Measurements from ENCODE around the gene CTPS1. TPM values are rescaled to one million over a fixed set of nuclear protein-coding genes. Genes with fewer than 3 reads are reported as not detected.

CTPS1 gene
- total RNA-seq, 2 experiments from 2014 or later = 41.7 to 42.2 TPM

DNA sequence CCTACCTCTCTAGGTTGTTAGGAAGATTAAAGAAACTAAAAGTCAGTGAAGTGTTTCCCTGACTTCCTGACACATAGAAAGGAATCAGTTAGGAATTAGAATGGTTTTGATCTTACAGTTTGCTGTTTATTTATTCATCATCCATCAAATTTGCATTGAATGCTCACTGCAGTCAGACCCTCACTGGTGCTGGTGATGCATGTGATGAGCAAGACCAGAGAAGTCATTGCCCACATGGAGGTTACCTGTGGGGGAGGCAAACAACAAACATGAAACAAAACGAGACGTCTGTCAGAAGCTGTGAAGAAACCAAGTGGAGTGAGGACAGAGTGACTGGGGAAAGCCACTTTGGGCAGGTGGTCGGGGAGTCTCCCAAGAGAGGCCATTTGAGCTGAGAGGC lies 6.4 kb downstream of the CTPS1 start:
- ChIA-PET POLR2A (interaction anchor here (2.4 kb wide), 1 partner anchor 17 kb away, joined by 10 read pairs; no protein-coding TSS in a partner anchor), CTCF (interaction anchor here (2.4 kb wide), 1 partner anchor 18 kb away, joined by 7 read pairs; no protein-coding TSS in a partner anchor)
- no peak overlapping the region for H3K27ac Mint-ChIP-seq
- DNase-seq = no peak
- H3K4me1 Mint-ChIP-seq = peaks cover 41% of the 10 kb centered on the region
- no peak overlapping the region for H3K4me3 Mint-ChIP-seq
- H3K27me3 Mint-ChIP-seq = no peaks in the 10 kb centered on the region
- peaks cover 87% of the 10 kb centered on the region for H3K36me3 Mint-ChIP-seq (ENCODE audit: low read depth)
- no peaks in the 10 kb centered on the region for H3K9me3 Mint-ChIP-seq

DNA sequence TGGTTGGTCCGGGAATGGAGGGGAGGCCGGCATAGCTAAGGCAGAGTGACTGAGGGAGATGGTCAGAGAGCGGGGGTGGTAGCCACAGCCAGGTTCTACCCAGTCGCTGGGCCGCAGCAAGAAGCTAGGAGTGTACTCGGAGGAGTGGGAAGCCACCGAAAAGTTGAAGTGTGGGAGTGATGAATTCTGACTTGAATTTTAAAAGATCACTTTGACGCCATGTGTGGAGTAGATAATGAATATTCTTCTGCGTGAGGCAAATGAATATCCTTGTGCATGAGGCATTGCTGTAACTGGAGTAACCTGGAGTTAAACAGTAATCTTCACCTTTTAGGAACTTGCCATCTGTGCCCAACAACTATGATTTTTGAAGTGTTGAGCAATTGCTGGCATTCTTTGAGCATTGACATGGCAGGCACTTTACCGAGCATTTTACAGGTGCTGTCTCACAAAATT lies 6.9 kb downstream of the CTPS1 start:
- Mint-ChIP-seq H3K27me3 (no peaks in the 10 kb centered on the region), H3K4me3 (no peak overlapping the region), H3K4me1 (peaks cover 36% of the 10 kb centered on the region), H3K9me3 (no peaks in the 10 kb centered on the region), H3K27ac (no peak overlapping the region), H3K36me3 (ENCODE audit: low read depth) (peaks cover 87% of the 10 kb centered on the region)
- ChIA-PET CTCF (no interaction called here), POLR2A (no interaction called here)
- no peak for DNase-seq

DNA sequence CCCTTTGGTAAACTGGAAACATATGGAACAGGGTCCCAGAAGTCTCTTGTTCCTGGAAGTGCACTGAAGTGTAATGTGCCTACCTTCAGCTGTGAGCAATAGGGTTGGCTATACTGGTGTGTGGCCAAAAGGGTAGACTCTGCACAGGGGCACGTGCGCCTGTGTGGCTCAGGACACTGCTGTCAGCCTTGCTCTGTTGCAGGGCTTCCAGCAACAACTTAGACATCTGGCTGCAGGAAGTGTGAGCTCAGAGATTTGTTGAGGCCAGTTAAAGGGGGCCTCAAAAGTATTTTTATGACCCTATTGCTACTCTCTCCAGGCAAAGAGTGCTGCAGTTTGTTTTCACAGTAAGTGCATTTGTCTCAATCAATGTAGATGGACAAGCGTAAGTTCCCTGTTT lies 7.5 kb downstream of the CTPS1 start:
- CTCF ChIA-PET = no interaction called here
- POLR2A ChIA-PET = no interaction called here
- H3K27me3 Mint-ChIP-seq = no peaks in the 10 kb centered on the region

DNA sequence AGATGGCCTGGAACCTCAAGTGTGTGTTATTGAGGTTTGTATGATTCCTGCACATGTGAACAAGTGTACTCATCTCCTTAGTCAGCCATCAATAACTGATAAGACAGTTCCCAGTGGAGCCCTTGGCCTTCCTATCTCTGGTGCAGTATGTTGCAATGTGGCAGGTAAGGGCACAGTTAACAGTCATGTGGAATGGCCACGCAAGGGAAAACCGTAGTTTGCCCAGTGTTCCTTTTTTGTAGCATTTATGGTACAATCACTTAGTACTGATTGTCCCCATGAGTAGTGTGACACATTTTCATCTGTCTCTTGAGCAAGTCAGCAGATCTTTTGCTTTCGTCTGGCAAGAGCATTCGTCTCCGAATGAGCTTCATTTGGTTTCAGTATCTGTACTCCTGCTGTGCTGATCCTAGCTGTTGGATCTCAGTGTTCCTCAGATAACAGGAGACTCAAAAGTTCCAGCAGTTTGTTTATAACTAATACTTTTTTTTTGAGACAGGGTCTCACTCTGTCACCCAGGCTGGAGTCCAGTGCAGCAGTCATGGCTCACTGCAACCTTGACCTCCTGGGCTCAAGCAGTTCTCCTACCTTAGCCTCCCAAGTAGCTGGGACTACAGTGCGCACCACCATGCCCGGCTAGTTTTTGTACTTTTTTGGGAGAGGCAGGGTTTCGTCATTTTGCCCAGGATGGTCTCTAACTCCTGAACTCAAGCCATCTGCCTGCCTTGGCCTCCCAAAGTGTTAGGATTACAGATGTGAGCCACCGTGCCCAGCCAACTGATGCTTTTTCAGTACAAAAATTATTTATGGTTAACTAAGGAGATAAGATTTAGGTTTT lies 8.2 kb downstream of the CTPS1 start:
- Mint-ChIP-seq H3K27ac (no peak overlapping the region), H3K36me3 (ENCODE audit: low read depth) (peaks cover 89% of the 10 kb centered on the region), H3K9me3 (no peaks in the 10 kb centered on the region), H3K4me1 (peaks cover 24% of the 10 kb centered on the region), H3K27me3 (no peaks in the 10 kb centered on the region), H3K4me3 (no peak overlapping the region)
- CTCF ChIA-PET = no interaction called here
- DNase-seq = no peak
- POLR2A ChIA-PET = no interaction called here

More for the DNA sequence above, 7.5 kb downstream of the CTPS1 start:
- no peak overlapping the region for H3K27ac Mint-ChIP-seq
- peaks cover 91% of the 10 kb centered on the region for H3K36me3 Mint-ChIP-seq (ENCODE audit: low read depth)
- H3K4me3 Mint-ChIP-seq = no peak overlapping the region
- no peaks in the 10 kb centered on the region for H3K9me3 Mint-ChIP-seq
- peaks cover 31% of the 10 kb centered on the region for H3K4me1 Mint-ChIP-seq
- DNase-seq = no peak

DNA sequence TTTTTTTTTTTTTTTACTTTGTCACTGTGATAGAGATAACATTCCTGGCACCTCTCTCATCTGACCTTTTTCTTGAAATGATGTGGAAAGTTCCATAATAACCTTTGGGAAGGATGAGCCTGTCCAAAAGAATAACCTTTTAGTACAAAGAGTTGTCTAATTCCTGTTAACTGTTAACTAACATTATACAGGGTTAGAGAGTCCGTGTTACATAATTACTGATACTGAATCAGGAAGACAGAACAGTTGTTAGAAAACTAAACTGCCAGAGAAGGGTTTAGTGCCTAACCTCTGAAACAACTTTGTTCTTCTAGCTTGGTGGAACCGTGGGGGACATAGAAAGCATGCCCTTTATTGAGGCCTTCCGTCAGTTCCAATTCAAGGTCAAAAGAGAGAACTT lies 8.8 kb downstream of the CTPS1 start:
- POLR2A ChIA-PET = interaction anchor here (0.7 kb wide), 1 partner anchor 13 kb away, joined by 3 read pairs; no protein-coding TSS in a partner anchor
- H3K27me3 Mint-ChIP-seq = no peaks in the 10 kb centered on the region
- H3K9me3 Mint-ChIP-seq = no peaks in the 10 kb centered on the region
- H3K27ac Mint-ChIP-seq = no peak overlapping the region
- DNase-seq = no peak
- peaks cover 18% of the 10 kb centered on the region for H3K4me1 Mint-ChIP-seq
- H3K4me3 Mint-ChIP-seq = no peak overlapping the region
- H3K36me3 Mint-ChIP-seq (ENCODE audit: low read depth) = peaks cover 87% of the 10 kb centered on the region
- CTCF ChIA-PET = no interaction called here

DNA sequence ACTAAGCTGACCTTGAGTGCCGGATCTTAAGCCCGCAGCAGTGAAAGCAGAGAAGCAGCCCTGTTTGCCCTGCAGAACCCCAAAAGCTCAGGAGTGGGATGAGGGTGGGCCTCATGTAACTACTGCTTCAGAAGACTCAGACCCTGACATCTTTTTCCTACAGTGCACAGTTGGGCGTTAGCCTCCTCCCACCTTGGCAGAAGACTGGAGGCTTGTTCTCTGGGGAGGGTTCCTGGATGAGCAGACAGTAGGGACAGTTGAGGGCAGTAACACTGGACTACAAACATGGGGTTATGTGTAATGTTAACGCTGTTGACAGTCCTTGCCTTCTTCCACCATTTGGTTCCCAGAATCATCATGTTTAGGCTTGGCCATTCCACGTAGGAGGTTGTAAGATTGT lies 9.6 kb downstream of the CTPS1 start:
- DNase-seq = no peak
- no peak overlapping the region for H3K27ac Mint-ChIP-seq
- CTCF ChIA-PET = no interaction called here
- no peak overlapping the region for H3K4me3 Mint-ChIP-seq
- POLR2A ChIA-PET = interaction anchor here (0.7 to 3.0 kb wide), 2 partner anchors 9 to 14 kb away, joined by 3 to 13 read pairs; partner anchors contain the start of gene CTPS1
- H3K36me3 Mint-ChIP-seq (ENCODE audit: low read depth) = peaks cover 88% of the 10 kb centered on the region
- H3K4me1 Mint-ChIP-seq = peaks cover 11% of the 10 kb centered on the region
- H3K27me3 Mint-ChIP-seq = no peaks in the 10 kb centered on the region
- no peaks in the 10 kb centered on the region for H3K9me3 Mint-ChIP-seq

DNA sequence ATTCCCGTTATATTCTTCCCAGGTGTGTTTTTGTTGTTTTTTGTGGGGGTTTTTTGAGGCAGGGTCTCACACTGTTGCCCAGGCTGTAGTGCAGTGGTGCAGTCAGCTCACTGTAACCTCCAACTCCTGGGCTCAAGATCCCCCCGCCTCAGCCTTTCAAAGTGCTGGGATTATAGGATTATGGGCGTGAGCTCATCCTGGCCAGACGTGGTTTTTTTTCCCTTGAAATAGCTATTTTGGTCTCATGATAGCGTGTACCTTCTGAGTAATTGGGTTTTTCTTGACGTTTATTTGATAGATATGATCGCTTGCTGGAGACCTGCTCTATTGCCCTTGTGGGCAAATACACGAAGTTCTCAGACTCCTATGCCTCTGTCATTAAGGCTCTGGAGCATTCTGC lies 17.6 kb downstream of the CTPS1 start:
- no peaks in the 10 kb centered on the region for H3K9me3 Mint-ChIP-seq
- H3K27me3 Mint-ChIP-seq = no peaks in the 10 kb centered on the region
- no peak overlapping the region for H3K4me3 Mint-ChIP-seq
- CTCF ChIA-PET = interaction anchor here (0.6 to 1.5 kb wide), 3 partner anchors 17 to 175 kb away, joined by 3 read pairs; partner anchors contain the start of gene CTPS1
- H3K27ac Mint-ChIP-seq = no peak overlapping the region
- H3K36me3 Mint-ChIP-seq (ENCODE audit: low read depth) = peaks cover 74% of the 10 kb centered on the region
- peaks cover 5% of the 10 kb centered on the region for H3K4me1 Mint-ChIP-seq
- POLR2A ChIA-PET = interaction anchor here (1.5 to 4.3 kb wide), 2 partner anchors 18 to 25 kb away, joined by 4 to 22 read pairs; partner anchors contain the start of genes CTPS1 and SLFNL1
- no peak for DNase-seq

DNA sequence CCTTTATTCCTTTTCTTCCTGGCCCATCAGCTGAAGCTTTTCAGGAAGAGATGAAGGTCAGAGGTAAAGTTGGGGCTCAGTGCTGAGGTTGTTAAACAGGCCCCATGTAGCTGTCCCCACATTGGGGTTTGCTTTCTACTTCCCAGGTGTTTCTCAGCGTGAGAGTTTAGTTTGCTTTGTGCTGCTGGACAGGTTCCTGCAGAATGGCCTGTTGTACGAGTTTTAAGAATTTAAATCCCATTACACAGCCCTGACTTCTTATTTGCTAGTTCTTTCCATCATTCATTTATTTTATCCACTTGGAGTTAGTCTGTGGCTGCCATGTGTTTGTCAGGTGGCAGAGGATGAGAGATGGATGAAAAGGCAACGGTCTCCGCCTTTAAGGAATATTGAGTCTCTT lies 19.2 kb downstream of the CTPS1 start:
- POLR2A ChIA-PET = interaction anchor here (4.3 kb wide), 1 partner anchor 19 kb away, joined by 22 read pairs; the partner anchor contains the start of gene CTPS1
- no peaks in the 10 kb centered on the region for H3K9me3 Mint-ChIP-seq
- peaks cover 20% of the 10 kb centered on the region for H3K4me1 Mint-ChIP-seq
- no peak overlapping the region for H3K27ac Mint-ChIP-seq
- peaks cover 80% of the 10 kb centered on the region for H3K36me3 Mint-ChIP-seq (ENCODE audit: low read depth)
- H3K4me3 Mint-ChIP-seq = no peak overlapping the region
- DNase-seq = no peak
- CTCF ChIA-PET = no interaction called here
- no peaks in the 10 kb centered on the region for H3K27me3 Mint-ChIP-seq

DNA sequence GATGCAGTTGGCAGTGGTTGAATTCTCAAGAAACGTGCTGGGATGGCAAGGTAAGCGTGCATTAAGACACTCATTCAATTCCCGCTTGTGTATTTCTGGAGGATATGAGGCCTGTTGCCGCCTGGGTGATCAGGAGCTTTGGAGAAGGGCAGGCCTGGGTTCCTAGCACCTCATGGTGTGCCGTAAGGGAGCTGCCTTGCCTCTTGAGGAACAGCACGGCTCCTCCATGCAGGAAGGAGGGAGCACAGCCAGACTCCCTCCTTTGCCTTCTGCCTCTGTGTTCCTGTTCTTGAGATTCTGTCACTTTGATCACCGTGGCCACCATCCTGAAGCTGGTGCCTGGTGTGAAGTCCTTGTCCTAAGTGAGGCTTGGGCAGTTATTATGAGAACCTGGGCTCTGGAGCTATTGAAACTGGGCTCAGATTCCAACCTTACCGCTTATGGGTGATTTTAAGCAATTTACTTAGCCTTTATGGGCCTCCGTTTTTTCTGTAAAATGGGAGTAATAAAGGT lies 23.7 kb downstream of the CTPS1 start:
- ChIA-PET POLR2A (interaction anchor here (0.7 to 5.6 kb wide), 7 partner anchors 12 to 136 kb away, joined by 3 to 44 read pairs (median 5); partner anchors contain the start of gene CTPS1), CTCF (interaction anchor here (1.1 to 2.1 kb wide), 8 partner anchors 8 to 238 kb away, joined by 3 to 17 read pairs (median 6); partner anchors contain the start of gene CTPS1)
- Mint-ChIP-seq H3K36me3 (ENCODE audit: low read depth) (peaks cover 81% of the 10 kb centered on the region), H3K4me1 (peaks cover 27% of the 10 kb centered on the region), H3K27me3 (no peaks in the 10 kb centered on the region), H3K9me3 (no peaks in the 10 kb centered on the region), H3K4me3 (no peak overlapping the region), H3K27ac (peak overlapping the region; percentile 55)
- DNase-seq = no peak

DNA sequence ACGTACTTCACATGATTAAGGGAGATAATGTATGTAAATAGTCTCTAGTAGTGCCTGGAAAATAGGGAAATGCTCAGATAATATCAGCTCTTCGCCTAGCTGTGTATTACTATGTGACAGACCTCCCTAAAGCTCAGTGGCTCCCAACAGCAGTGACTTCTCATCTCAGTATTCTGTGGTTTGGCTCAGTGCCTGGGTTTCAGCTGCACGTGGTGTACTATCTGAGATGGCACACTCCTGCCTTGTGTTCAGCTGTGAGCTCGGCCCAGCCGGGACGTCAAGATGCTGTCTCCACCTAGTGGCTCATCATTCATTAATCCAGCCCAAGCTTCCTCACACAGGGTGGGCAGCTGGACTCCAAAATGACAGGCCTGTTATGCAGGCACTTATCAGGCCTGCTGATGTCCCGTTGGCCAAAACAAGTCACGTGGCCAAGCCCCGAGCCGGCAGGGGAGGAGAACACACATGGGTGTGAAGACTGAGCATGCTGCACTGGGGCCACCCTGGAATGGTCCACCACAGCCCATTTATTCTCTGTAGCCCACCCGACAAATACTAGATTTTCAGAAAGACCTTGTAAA lies 24.2 kb downstream of the CTPS1 start:
- Mint-ChIP-seq H3K9me3 (no peaks in the 10 kb centered on the region), H3K4me3 (no peak overlapping the region), H3K27ac (peak overlapping the region; percentile 55), H3K4me1 (peaks cover 27% of the 10 kb centered on the region), H3K36me3 (ENCODE audit: low read depth) (peaks cover 81% of the 10 kb centered on the region), H3K27me3 (no peaks in the 10 kb centered on the region)
- POLR2A ChIA-PET = interaction anchor here (0.7 to 5.6 kb wide), 8 partner anchors 12 to 136 kb away, joined by 3 to 44 read pairs (median 4); partner anchors contain the start of gene CTPS1
- DNase-seq = peak; percentile 88
- CTCF ChIA-PET = interaction anchor here (1.1 to 2.1 kb wide), 8 partner anchors 9 to 237 kb away, joined by 3 to 17 read pairs (median 6); partner anchors contain the start of gene CTPS1

DNA sequence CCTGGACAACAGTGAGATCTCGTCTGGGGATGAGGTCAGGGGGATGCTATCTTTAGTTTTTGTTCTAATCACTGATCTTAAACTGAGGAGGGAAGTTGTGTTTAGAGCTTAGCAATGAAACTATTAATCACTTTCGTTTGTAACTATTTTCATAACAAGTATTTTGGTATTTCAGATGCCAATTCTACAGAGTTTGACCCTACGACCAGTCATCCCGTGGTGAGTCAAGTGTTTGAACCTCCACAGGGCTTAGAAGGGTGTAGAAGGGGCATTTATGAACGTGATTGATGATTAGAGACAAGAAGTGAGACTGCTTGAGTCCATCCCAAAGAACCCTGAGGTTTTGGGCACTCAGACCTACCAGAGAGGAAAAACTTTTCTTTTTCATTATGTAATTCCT lies 26.4 kb downstream of the CTPS1 start:
- Mint-ChIP-seq H3K4me1 (peaks cover 25% of the 10 kb centered on the region), H3K9me3 (no peaks in the 10 kb centered on the region), H3K27ac (no peak overlapping the region), H3K36me3 (ENCODE audit: low read depth) (peaks cover 88% of the 10 kb centered on the region), H3K27me3 (no peaks in the 10 kb centered on the region), H3K4me3 (no peak overlapping the region)
- POLR2A ChIA-PET = interaction anchor here (5.6 kb wide), 1 partner anchor 25 kb away, joined by 44 read pairs; the partner anchor contains the start of gene CTPS1
- CTCF ChIA-PET = no interaction called here
- no peak for DNase-seq

DNA sequence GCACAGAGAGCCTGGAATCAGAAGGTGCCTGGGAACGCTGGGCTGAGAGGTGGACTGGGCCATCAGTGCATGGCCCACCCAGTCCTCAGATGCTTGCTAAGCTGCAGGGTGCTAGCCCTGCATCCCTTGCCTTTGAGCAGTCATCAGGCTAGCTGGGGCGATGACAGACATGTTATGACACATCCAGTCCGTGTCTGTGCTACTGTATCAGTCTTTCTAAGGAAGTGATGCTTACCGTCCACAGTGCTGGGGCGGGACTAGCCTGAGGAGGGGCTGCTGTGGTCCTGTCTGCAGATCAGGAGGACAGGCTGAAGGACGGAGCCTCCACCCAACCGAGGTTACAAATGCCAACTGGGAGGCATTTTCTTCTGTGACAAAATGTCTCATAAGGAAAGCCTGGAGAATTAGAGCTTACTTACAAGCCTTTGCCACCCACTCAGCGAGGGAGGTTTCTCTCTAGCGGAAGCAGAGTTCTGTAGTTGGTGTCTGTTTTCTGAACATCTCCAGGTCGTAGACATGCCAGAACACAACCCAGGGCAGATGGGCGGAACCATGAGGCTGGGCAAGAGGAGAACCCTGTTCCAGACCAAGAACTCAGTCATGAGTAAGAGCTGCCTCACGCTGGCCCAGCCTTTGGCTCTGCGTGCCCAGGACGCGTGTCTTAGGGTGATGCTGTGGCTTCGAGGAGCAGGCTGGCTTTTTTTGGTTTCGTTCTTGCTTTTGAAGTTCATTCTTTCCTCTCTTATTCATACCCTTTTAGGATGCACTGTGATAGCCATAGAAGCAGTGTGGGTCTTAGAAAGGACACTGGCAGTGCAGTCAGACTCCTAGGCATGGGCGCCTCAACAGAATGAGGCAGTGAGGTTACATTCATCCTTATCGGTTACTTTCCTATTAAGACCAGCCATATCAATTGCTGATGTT lies 27.7 kb downstream of the CTPS1 start:
- no peak for DNase-seq
- no peaks in the 10 kb centered on the region for H3K27me3 Mint-ChIP-seq
- CTCF ChIA-PET = no interaction called here
- peaks cover 21% of the 10 kb centered on the region for H3K4me1 Mint-ChIP-seq
- H3K9me3 Mint-ChIP-seq = no peaks in the 10 kb centered on the region
- peaks cover 86% of the 10 kb centered on the region for H3K36me3 Mint-ChIP-seq (ENCODE audit: low read depth)
- POLR2A ChIA-PET = interaction anchor here (0.6 kb wide), 1 partner anchor 14 kb away, joined by 4 read pairs; the partner anchor contains the start of gene SLFNL1
- H3K27ac Mint-ChIP-seq = no peak overlapping the region
- no peak overlapping the region for H3K4me3 Mint-ChIP-seq

Measured in activated CD4-positive, alpha-beta memory T cell treated with anti-CD3 and anti-CD28 coated beads, Interleukin-2, amount 10 ng/mL, durations not matched to agents 7 days and 5 days (primary cell).